Measurements from ENCODE around the gene MYO3B.

Gene MYO3B

GRCh38 chr2:170213651-170214050 lies 35.7 kb downstream of the MYO3B start:
- Histone ChIP-seq H4K20me1 (ENCODE audit: control insufficient read depth, insufficient read depth, low read depth, low read length) (no peaks in the 10 kb centered on the region), H3K27me3 (ENCODE audit: control insufficient read depth, low read length) (no peaks in the 10 kb centered on the region), H3K9me2 (replicated peaks; ENCODE audit: control insufficient read depth, low read length) (no peaks in the 10 kb centered on the region), H3K27ac (ENCODE audit: low read depth, low read length) (no peak overlapping the region), H3K4me3 (ENCODE audit: low read length) (no peak overlapping the region), H3K36me3 (ENCODE audit: control insufficient read depth, low read length) (no peaks in the 10 kb centered on the region), H3K4me2 (ENCODE audit: low read length) (no peak overlapping the region), H3K79me2 (ENCODE audit: control insufficient read depth, low read length) (no peaks in the 10 kb centered on the region), H3K9me3 (ENCODE audit: control insufficient read depth, insufficient read depth, low read length) (no peaks in the 10 kb centered on the region), H3K4me1 (ENCODE audit: control insufficient read depth, low read length) (peaks cover 3% of the 10 kb centered on the region; the same call in 1 of the 2 replicates), H3F3A (ENCODE audit: control insufficient read depth, insufficient read depth) (no peaks in the 10 kb centered on the region)
- TF ChIP-seq EZH2phosphoT487 (IDR thresholded peaks at IDR 0.05; ENCODE audit: borderline replicate concordance, low read length) (no peak), CTCF (IDR thresholded peaks at IDR 0.05; ENCODE audit: low read depth, low read length, poor library complexity, severe bottlenecking) (no peak)

GRCh38 chr2:170214309-170214948 lies 36.5 kb downstream of the MYO3B start:
- TF ChIP-seq CTCF (IDR thresholded peaks at IDR 0.05; ENCODE audit: low read depth, low read length, poor library complexity, severe bottlenecking) (no peak), EZH2phosphoT487 (IDR thresholded peaks at IDR 0.05; ENCODE audit: borderline replicate concordance, low read length) (no peak)
- Histone ChIP-seq H3K27me3 (ENCODE audit: control insufficient read depth, low read length) (no peaks in the 10 kb centered on the region), H3K4me3 (ENCODE audit: low read length) (no peak overlapping the region), H3K36me3 (ENCODE audit: control insufficient read depth, low read length) (no peaks in the 10 kb centered on the region), H3K9me2 (replicated peaks; ENCODE audit: control insufficient read depth, low read length) (no peaks in the 10 kb centered on the region), H3K27ac (ENCODE audit: low read depth, low read length) (no peak overlapping the region), H4K20me1 (ENCODE audit: control insufficient read depth, insufficient read depth, low read depth, low read length) (no peaks in the 10 kb centered on the region), H3K79me2 (ENCODE audit: control insufficient read depth, low read length) (no peaks in the 10 kb centered on the region), H3K9me3 (ENCODE audit: control insufficient read depth, insufficient read depth, low read length) (no peaks in the 10 kb centered on the region), H3F3A (ENCODE audit: control insufficient read depth, insufficient read depth) (no peaks in the 10 kb centered on the region), H3K4me2 (ENCODE audit: low read length) (no peak overlapping the region), H3K4me1 (ENCODE audit: control insufficient read depth, low read length) (peaks cover 3% of the 10 kb centered on the region; the same call in 1 of the 2 replicates)

- Histone ChIP-seq H4K20me1 (ENCODE audit: control insufficient read depth, insufficient read depth, low read depth, low read length) (no peaks in the 10 kb centered on the region), H3K36me3 (ENCODE audit: control insufficient read depth, low read length) (no peaks in the 10 kb centered on the region), H3K27ac (ENCODE audit: low read depth, low read length) (no peak overlapping the region), H3K4me3 (ENCODE audit: low read length) (no peak overlapping the region), H3K4me2 (ENCODE audit: low read length) (no peak overlapping the region), H3K4me1 (ENCODE audit: control insufficient read depth, low read length) (peaks cover 3% of the 10 kb centered on the region; the same call in 1 of the 2 replicates), H3K79me2 (ENCODE audit: control insufficient read depth, low read length) (no peaks in the 10 kb centered on the region), H3K9me2 (replicated peaks; ENCODE audit: control insufficient read depth, low read length) (no peaks in the 10 kb centered on the region), H3K9me3 (ENCODE audit: control insufficient read depth, insufficient read depth, low read length) (no peaks in the 10 kb centered on the region), H3F3A (ENCODE audit: control insufficient read depth, insufficient read depth) (no peaks in the 10 kb centered on the region), H3K27me3 (ENCODE audit: control insufficient read depth, low read length) (no peaks in the 10 kb centered on the region)
- no peak for TF ChIP-seq EZH2phosphoT487 (IDR thresholded peaks at IDR 0.05; ENCODE audit: borderline replicate concordance, low read length)
- TF ChIP-seq CTCF (IDR thresholded peaks at IDR 0.05; ENCODE audit: low read depth, low read length, poor library complexity, severe bottlenecking): no peak
Measured at GRCh38 chr2:170215021-170215420, 37.1 kb downstream of the MYO3B start.

Measured in DOHH2 (cell line).